GM18498 (cell line): ENCODE data around the gene RBMS1.

ENCODE experiments used
- ATAC-seq: cut with Tn5 transposase; IDR thresholded peaks from one replicate; pipeline ENCODE4 v1.9.1; 2021; ENCODE audit warnings: mild to moderate bottlenecking, moderate library complexity; ENCODE audit not compliant: unreplicated experiment

The RBMS1 gene

GRCh38 chr2:160261732-160262131, 231.9 kb downstream of the RBMS1 start:
- no peak for ATAC-seq

- ATAC-seq, result no peak
Measured at GRCh38 chr2:160258492-160258805, 235.2 kb downstream of the RBMS1 start.

DNA sequence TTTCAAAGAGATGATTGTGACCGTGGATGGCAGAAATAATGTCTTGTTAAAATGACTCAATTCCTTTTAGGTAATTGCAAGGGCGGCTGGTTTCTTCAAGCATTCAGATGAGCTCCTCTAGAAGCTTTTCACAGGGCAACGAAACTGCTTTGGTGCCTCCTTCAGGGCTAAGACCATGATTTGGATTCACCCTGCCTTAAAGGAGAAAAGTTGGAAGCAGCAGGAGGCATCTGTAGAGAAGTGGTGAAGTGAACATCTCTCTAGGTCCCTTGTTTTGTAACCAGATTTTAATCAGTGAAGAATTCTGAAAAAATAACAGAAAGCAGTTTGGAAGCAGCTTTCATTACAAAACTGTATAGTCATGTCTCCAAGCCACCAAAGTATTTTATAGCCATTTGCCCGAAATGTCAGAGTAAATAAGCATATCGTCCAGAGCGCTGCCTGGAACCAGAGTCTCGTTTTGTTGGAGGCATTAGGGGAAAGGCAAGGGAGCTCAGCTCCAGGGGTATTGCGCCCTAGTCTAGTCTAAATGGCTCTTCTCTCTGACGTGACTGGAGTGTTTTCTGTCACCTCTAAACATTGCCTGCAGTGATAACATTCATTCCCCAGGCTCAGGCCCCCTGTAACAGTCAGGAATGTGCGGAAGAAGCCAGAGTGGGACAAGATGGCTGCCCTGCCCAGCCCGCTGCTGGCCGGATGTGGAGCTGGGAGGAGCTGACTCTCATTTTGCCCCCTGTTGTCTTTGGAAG, 235.7 kb downstream of the RBMS1 start:
- ATAC-seq, result no peak

GRCh38 chr2:160257041-160257742, 236.4 kb downstream of the RBMS1 start:
- ATAC-seq, result no peak

DNA sequence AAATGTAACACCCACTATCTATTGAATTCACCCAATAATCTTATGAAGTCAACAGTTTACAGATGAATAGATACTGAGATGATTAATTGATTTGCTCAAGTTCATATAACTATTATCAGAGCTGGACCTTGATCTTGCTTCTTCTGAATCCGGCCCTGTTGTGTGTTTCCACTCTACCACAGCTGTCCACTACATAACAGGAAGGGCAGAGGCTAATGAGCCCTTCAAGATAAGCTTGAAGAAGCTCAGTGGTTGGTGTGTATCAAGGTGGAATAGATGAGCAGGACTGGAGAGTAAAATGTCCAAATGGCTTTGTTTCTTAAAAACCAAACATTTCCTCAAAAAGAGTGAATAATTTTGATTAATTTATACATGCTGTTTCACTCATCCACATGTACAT, 237.1 kb downstream of the RBMS1 start:
- no peak for ATAC-seq

- no peak for ATAC-seq
Measured at GRCh38 chr2:160255408-160255807, 238.2 kb downstream of the RBMS1 start.

GRCh38 chr2:160254189-160254762, 239.3 kb downstream of the RBMS1 start:
- ATAC-seq, result no peak

DNA sequence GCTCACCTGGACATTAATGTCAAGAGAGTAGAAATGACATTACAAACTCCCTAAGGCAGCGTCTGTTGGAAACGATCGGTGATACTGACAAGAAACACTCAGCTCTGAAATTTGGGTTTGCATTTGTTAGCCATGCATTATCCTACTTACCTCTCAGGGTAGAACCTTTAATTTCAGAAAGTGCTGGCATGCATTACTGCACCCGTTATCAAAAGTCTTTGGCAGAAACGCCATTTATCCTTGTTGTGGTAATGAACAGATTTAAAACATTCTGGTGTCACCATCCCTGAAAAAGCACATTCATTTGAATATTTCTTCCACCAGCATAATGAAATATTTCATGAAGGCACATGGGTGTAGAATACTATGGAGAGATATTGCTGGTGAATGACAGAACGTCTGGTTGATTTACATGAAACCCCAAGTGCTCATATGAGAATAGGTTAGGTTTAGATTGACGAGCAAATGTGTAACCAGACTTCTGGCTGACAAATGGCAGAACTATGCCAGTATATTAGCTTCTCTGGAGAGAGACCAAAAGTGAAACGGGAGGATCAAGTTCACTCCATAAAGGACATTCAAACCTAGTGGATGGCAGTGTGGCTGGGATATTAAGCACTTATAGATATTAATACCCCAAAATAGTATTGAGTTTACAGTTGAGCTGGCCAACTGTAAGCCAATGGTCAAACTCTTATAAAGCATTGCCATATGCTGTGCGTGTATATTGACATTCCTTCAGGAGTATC, 240.0 kb downstream of the RBMS1 start:
- no peak for ATAC-seq

GRCh38 chr2:160252900-160253299, 240.7 kb downstream of the RBMS1 start:
- ATAC-seq, result no peak

DNA sequence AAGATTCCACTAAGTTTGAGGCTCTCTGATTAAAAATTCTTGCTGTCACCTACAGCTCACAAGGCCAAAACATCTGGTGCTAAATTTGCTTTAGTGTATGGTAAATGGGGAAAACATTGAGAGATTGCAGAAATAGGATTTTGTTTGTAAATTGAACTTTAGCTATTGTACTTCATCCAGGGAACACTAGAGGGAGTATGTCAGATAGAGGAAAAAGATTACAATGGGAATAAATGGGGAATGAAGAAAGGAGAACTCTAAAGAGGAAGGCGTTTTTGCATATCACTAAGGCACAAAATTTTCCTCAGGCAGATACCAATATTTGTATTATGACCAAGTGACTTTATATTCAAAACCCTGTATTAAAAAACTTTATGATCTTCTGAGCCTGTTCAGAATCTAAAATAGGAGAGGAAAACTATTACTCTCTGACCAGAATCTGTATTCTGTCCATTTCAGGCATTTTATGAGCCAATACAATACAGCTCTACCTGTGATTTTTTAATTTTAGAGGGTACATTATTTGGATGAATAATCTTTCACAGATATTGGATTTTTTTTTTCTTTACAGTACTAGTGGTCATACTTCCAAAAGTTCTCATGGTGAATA, 241.2 kb downstream of the RBMS1 start:
- no peak for ATAC-seq

- no peak for ATAC-seq
Measured at GRCh38 chr2:160251569-160251968, 242.0 kb downstream of the RBMS1 start.

GRCh38 chr2:160249876-160250275, 243.7 kb downstream of the RBMS1 start:
- ATAC-seq, result no peak

DNA sequence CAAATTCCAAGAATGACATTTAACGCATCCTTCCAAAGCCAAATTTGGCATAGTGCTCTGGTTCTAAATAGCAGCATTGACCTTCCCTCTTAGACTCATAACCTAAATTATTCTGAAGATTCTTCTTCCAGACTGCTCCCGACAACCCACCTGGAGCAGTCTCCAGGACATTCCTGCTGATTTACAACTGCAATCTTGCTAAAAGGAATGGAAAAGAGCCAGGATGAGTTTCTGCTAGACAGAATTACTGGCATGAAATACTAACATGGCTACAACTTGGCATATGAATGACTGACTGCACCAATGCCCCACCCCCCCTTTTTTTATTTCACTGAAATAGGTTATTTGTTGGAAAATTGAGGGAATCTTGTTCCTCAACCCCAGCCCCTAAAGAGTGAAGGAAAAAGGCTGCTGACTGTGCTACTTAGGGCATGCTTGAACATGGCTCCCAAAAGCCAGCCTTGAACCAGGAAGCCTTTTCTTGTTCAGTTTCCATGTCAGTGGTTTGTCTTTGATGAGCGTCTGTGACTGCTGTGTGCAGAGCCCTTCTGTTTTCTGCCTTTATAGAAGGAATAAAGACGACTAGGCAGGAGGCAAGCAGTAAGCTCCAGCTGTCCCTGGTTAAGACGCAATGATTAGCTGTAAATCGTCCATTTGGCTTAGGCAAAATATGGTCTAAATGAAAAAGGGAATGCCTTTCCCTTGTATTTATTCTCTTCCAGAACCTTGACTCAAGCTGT, 246.1 kb downstream of the RBMS1 start:
- no peak for ATAC-seq

- ATAC-seq, result no peak
Measured at GRCh38 chr2:160246356-160246755, 247.3 kb downstream of the RBMS1 start.

GRCh38 chr2:160245614-160246155, 247.9 kb downstream of the RBMS1 start:
- no peak for ATAC-seq

GRCh38 chr2:160242893-160243564, 250.6 kb downstream of the RBMS1 start:
- no peak for ATAC-seq

DNA sequence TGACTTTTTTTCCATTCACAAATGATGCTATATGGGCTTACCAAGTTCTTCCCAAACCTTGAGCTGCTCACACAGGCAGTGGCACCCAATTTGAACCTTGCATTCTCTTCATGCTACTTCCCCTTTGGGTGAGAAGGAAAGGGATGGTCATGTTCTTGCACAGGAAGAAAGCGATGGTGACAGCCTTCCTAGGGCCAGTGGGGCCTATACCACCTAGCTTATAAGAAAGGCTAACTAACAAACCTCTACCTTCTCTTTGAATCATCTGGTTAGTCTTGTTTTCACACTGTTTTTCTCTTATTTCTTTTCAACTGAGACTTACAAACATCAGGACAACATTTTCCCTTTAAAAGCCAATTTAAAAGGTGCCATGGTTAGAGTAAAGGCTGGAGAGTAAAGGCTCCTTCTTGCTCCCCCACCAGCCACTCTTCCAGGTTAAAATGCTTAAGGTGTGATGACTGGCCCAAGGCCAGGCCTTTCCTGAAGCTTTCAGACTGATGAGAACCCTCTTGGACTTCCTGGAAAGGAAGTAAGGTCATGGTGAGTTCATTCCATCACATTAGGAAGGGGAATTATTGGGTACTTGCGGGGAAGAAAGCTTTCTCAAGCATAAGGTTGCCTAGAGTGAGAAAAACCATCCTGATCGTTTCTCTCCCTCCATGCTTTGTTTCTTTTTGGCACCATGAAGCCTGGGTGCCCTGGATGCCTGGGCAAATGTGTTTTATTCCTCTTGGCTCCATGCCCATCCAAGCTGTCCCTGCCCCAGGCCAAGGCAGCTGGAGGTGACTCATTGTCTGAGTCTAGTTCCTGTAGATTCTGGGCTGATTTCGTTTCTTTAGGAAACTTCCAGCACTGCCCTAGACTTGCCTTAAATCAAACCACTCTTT, 252.1 kb downstream of the RBMS1 start:
- no peak for ATAC-seq

- no peak for ATAC-seq
Measured at GRCh38 chr2:160239436-160239835, 254.2 kb downstream of the RBMS1 start.

DNA sequence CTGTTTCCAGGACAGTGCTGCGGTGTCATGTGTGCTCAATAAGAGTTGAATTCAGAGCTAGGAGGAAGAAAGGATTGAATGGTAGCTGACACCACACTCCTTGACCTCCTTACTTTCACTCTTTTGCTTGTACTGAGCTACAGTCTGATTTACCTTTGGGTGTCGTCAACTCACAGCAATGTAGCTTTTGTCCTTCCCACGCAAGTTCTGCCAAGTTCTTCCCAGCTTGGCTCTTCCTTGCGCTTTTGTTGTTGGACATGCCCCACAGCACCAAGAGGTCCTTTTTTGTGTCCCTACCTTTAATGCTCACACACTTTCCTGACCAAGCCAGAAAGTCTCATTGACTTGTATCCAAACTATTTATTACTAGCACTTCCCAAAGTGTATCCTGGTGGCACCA, 255.2 kb downstream of the RBMS1 start:
- ATAC-seq, result no peak
